Stimulated activated CD8-positive, alpha-beta memory T cell treated with anti-CD3 and anti-CD28 coated beads, Interleukin-4, amount 100 ng/mL, for 48 hours (primary cell): ENCODE data around the gene SUSD2.
"Not testable (repeated sequence)": the region's sequence is repeated elsewhere in the genome, so short reads cannot be mapped to it uniquely, and the experiment has no call there.

ENCODE experiments used
- DNase-seq: peaks from one replicate; pipeline ENCODE4 v3.0.0-alpha.2; 2020

The SUSD2 gene

GRCh38 chr22:24216541-24217209 lies 35.4 kb downstream of the SUSD2 start:
- DNase-seq = peak; percentile 50

GRCh38 chr22:24217384-24217783 lies 36.1 kb downstream of the SUSD2 start:
- no peak for DNase-seq

GRCh38 chr22:24219750-24220149 lies 38.5 kb downstream of the SUSD2 start:
- no peak for DNase-seq

GRCh38 chr22:24224468-24224867 lies 43.2 kb downstream of the SUSD2 start:
- DNase-seq = no peak

- no peak for DNase-seq
Observed at GRCh38 chr22:24225044-24225601, 43.8 kb downstream of the SUSD2 start.

- DNase-seq = no peak
Observed at GRCh38 chr22:24225951-24226350, 44.7 kb downstream of the SUSD2 start.

- peak; percentile 90 for DNase-seq
Observed at GRCh38 chr22:24230911-24231656, 49.8 kb downstream of the SUSD2 start.

GRCh38 chr22:24231706-24232105 lies 50.4 kb downstream of the SUSD2 start:
- no peak for DNase-seq

GRCh38 chr22:24232124-24232523 lies 50.8 kb downstream of the SUSD2 start:
- no peak for DNase-seq

GRCh38 chr22:24232725-24233124 lies 51.4 kb downstream of the SUSD2 start:
- DNase-seq = no peak

GRCh38 chr22:24233235-24233634 lies 51.9 kb downstream of the SUSD2 start:
- no peak for DNase-seq

- no peak for DNase-seq
Observed at GRCh38 chr22:24233816-24234215, 52.5 kb downstream of the SUSD2 start.

GRCh38 chr22:24235315-24235714 lies 54.0 kb downstream of the SUSD2 start:
- DNase-seq = no peak

- no peak for DNase-seq
Observed at GRCh38 chr22:24236656-24237055, 55.4 kb downstream of the SUSD2 start.

- DNase-seq = not testable (repeated sequence)
Observed at GRCh38 chr22:24238101-24238694, 56.9 kb downstream of the SUSD2 start.
